ENCODE results near the gene ARMH3.

DNA sequence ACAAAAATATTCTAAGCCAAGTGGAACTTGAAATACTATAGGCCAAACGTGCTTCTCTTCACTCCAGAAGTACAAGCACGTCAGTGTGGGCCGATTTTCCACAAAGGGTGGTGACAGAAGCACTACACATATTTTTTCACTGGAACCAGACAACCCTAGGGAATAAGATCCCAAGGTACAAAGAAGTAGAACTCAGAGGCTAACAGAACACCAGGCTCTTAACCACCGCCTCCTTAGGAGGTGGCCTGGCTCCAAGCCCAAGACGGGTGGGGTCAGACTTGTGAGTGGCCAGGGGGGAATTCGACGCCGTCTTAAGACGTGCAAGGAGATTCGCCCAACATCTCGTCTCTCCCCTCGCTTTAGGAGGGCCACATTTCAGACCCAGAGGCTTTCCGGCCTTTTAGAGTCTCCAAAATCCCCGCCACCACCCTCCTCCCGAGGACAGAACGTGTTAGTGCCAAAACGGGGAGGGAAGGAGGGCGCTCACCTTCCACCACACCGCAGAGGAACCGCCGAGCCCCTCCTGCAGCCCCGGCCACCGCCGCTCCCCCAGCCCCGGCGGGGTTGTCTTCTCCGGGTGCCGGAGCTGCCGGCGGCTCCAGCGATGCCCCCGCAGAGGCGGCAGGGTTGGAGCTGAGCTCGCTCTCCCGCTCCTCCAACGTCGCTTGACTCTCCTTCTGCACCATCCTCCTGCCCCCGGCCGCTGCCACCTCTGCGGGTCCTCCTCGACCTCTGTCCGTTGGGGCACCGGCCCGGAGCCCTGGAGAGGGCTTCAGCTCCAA is 238.4 kb downstream of the ARMH3 start:
- TF ChIP-seq POLR2A (IDR thresholded peaks at IDR 0.05) (no peak), EP300 (IDR thresholded peaks at IDR 0.05) (no peak), POLR2AphosphoS5 (IDR thresholded peaks at IDR 0.05) (peak in 2 of 3 donors; percentile 50 to 74)
- TF ChIP-seq, protein P1, sequence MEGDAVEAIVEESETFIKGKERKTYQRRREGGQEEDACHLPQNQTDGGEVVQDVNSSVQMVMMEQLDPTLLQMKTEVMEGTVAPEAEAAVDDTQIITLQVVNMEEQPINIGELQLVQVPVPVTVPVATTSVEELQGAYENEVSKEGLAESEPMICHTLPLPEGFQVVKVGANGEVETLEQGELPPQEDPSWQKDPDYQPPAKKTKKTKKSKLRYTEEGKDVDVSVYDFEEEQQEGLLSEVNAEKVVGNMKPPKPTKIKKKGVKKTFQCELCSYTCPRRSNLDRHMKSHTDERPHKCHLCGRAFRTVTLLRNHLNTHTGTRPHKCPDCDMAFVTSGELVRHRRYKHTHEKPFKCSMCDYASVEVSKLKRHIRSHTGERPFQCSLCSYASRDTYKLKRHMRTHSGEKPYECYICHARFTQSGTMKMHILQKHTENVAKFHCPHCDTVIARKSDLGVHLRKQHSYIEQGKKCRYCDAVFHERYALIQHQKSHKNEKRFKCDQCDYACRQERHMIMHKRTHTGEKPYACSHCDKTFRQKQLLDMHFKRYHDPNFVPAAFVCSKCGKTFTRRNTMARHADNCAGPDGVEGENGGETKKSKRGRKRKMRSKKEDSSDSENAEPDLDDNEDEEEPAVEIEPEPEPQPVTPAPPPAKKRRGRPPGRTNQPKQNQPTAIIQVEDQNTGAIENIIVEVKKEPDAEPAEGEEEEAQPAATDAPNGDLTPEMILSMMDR (IDR thresholded peaks at IDR 0.05): no peak

All from stomach (tissue), 4 donors.